ENCODE measurements around the gene LSM10. TPM values are rescaled to one million over a fixed set of nuclear protein-coding genes. Genes with fewer than 3 reads are reported as not detected.

Gene LSM10
- total RNA-seq, 2 donors from 2014 or later = 37.5 to 45.6 TPM

GRCh38 chr1:36385410-36386264 lies 12.1 kb downstream of the LSM10 start, which contains the start of gene STK40:
TSS of gene STK40 (minus strand) at chr1:36385924. CDS start at chr1:36361332, 24,592 bp downstream.
- peaks cover 23% of the 10 kb centered on the region for H3K36me3 ChIP-seq (ENCODE audit: control insufficient read depth, insufficient read depth, low read length)
- Mint-ChIP-seq H3K4me1 (peaks cover 41% of the 10 kb centered on the region), H3K27me3 (ENCODE audit: insufficient read depth) (no peaks in the 10 kb centered on the region), H3K4me3 (peak within 1 kb of the TSS; percentile 89), H3K36me3 (ENCODE audit: low read depth) (peaks cover 11% of the 10 kb centered on the region), H3K9me3 (no peaks in the 10 kb centered on the region), H3K27ac (peak within 1 kb of the TSS; percentile 100)
- TF ChIP-seq CTCF (conservative IDR thresholded peaks at IDR 0.05) = no peak
- H3K4me1 ChIP-seq (ENCODE audit: control insufficient read depth, insufficient read depth, low read length) = peaks cover 17% of the 10 kb centered on the region
- peak within 1 kb of the TSS; percentile 99 for H3K27ac ChIP-seq (ENCODE audit: low read depth, low read length)
- H3K9ac ChIP-seq (ENCODE audit: extremely low read depth, low read length, poor library complexity, severe bottlenecking) = peak within 1 kb of the TSS; percentile 99
- H3K27me3 ChIP-seq (ENCODE audit: control insufficient read depth, insufficient read depth, low read length, poor library complexity, severe bottlenecking) = no peaks in the 10 kb centered on the region
- no peaks in the 10 kb centered on the region for H3K9me3 ChIP-seq (ENCODE audit: control insufficient read depth, low read length)
- peak within 1 kb of the TSS; percentile 98 for H3K4me3 ChIP-seq (ENCODE audit: low read length)
- DNase-seq = peak; percentile 99
- 0% methylated on average over 38 to 82 of the region's 82 CpGs for WGBS, 2 experiments (ENCODE audit: insufficient coverage in 1 of 2, insufficient read length in 1 of 2)

GRCh38 chr1:36384542-36385409 lies 12.9 kb downstream of the LSM10 start:
- H3K27me3 Mint-ChIP-seq (ENCODE audit: insufficient read depth) = no peaks in the 10 kb centered on the region
- TF ChIP-seq CTCF (conservative IDR thresholded peaks at IDR 0.05) = no peak
- peak overlapping the region; percentile 98 for H3K4me3 ChIP-seq (ENCODE audit: low read length)
- H3K27me3 ChIP-seq (ENCODE audit: control insufficient read depth, insufficient read depth, low read length, poor library complexity, severe bottlenecking) = no peaks in the 10 kb centered on the region
- peaks cover 17% of the 10 kb centered on the region for H3K36me3 ChIP-seq (ENCODE audit: control insufficient read depth, insufficient read depth, low read length)
- H3K4me1 ChIP-seq (ENCODE audit: control insufficient read depth, insufficient read depth, low read length) = peaks cover 25% of the 10 kb centered on the region
- H3K36me3 Mint-ChIP-seq (ENCODE audit: low read depth) = peaks cover 9% of the 10 kb centered on the region
- no peaks in the 10 kb centered on the region for H3K9me3 ChIP-seq (ENCODE audit: control insufficient read depth, low read length)
- WGBS, 2 experiments (ENCODE audit: insufficient coverage in 1 of 2, insufficient read length in 1 of 2) = 3 to 5% methylated on average over 21 to 25 of the region's 25 CpGs
- H3K4me1 Mint-ChIP-seq = peaks cover 49% of the 10 kb centered on the region
- DNase-seq = peak; percentile 86
- H3K27ac ChIP-seq (ENCODE audit: low read depth, low read length) = peak overlapping the region; percentile 66
- peak overlapping the region; percentile 90 for H3K9ac ChIP-seq (ENCODE audit: extremely low read depth, low read length, poor library complexity, severe bottlenecking)
- H3K4me3 Mint-ChIP-seq = peak overlapping the region; percentile 89
- H3K27ac Mint-ChIP-seq = peak overlapping the region; percentile 88
- no peaks in the 10 kb centered on the region for H3K9me3 Mint-ChIP-seq

GRCh38 chr1:36383240-36383639 lies 14.5 kb downstream of the LSM10 start:
- 90% methylated on average over 3 to 4 of the region's 4 CpGs for WGBS, 2 experiments (ENCODE audit: insufficient coverage in 1 of 2, insufficient read length in 1 of 2)
- H3K4me1 Mint-ChIP-seq = peaks cover 53% of the 10 kb centered on the region
- peak overlapping the region; percentile 89 for H3K4me3 Mint-ChIP-seq
- H3K27ac ChIP-seq (ENCODE audit: low read depth, low read length) = no peak overlapping the region
- no peaks in the 10 kb centered on the region for H3K9me3 Mint-ChIP-seq
- H3K27ac Mint-ChIP-seq = peak overlapping the region; percentile 40
- no peaks in the 10 kb centered on the region for H3K27me3 ChIP-seq (ENCODE audit: control insufficient read depth, insufficient read depth, low read length, poor library complexity, severe bottlenecking)
- H3K4me1 ChIP-seq (ENCODE audit: control insufficient read depth, insufficient read depth, low read length) = peaks cover 26% of the 10 kb centered on the region
- no peaks in the 10 kb centered on the region for H3K27me3 Mint-ChIP-seq (ENCODE audit: insufficient read depth)
- H3K9ac ChIP-seq (ENCODE audit: extremely low read depth, low read length, poor library complexity, severe bottlenecking) = no peak overlapping the region
- DNase-seq = no peak
- no peaks in the 10 kb centered on the region for H3K9me3 ChIP-seq (ENCODE audit: control insufficient read depth, low read length)
- peak overlapping the region; percentile 98 for H3K4me3 ChIP-seq (ENCODE audit: low read length)
- H3K36me3 Mint-ChIP-seq (ENCODE audit: low read depth) = peaks cover 14% of the 10 kb centered on the region
- TF ChIP-seq CTCF (conservative IDR thresholded peaks at IDR 0.05) = no peak
- peaks cover 20% of the 10 kb centered on the region for H3K36me3 ChIP-seq (ENCODE audit: control insufficient read depth, insufficient read depth, low read length)

Data from endodermal cell (in vitro differentiated cells).